ENCODE data around the gene C14orf132.

- TF ChIP-seq, protein P1, sequence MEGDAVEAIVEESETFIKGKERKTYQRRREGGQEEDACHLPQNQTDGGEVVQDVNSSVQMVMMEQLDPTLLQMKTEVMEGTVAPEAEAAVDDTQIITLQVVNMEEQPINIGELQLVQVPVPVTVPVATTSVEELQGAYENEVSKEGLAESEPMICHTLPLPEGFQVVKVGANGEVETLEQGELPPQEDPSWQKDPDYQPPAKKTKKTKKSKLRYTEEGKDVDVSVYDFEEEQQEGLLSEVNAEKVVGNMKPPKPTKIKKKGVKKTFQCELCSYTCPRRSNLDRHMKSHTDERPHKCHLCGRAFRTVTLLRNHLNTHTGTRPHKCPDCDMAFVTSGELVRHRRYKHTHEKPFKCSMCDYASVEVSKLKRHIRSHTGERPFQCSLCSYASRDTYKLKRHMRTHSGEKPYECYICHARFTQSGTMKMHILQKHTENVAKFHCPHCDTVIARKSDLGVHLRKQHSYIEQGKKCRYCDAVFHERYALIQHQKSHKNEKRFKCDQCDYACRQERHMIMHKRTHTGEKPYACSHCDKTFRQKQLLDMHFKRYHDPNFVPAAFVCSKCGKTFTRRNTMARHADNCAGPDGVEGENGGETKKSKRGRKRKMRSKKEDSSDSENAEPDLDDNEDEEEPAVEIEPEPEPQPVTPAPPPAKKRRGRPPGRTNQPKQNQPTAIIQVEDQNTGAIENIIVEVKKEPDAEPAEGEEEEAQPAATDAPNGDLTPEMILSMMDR (IDR thresholded peaks at IDR 0.05), result no peak
- TF ChIP-seq POLR2A (IDR thresholded peaks at IDR 0.05), result no peak
Observed at GRCh38 chr14:96011131-96011530, 28.0 kb upstream of the C14orf132 start.

All from Peyer's patch (tissue), 4 donors.